ENCODE measurements around the gene MRPL44.

The MRPL44 gene

GRCh38 chr2:223957092-223957851 is at the start of gene MRPL44:
TSS of gene MRPL44 (plus strand) at chr2:223957463. CDS start at chr2:223957473, 10 bp downstream.
- FAIRE-seq: peak; percentile 98

GRCh38 chr2:223908304-223908998 is 48.8 kb upstream of the MRPL44 start:
- no peak for FAIRE-seq

DNA sequence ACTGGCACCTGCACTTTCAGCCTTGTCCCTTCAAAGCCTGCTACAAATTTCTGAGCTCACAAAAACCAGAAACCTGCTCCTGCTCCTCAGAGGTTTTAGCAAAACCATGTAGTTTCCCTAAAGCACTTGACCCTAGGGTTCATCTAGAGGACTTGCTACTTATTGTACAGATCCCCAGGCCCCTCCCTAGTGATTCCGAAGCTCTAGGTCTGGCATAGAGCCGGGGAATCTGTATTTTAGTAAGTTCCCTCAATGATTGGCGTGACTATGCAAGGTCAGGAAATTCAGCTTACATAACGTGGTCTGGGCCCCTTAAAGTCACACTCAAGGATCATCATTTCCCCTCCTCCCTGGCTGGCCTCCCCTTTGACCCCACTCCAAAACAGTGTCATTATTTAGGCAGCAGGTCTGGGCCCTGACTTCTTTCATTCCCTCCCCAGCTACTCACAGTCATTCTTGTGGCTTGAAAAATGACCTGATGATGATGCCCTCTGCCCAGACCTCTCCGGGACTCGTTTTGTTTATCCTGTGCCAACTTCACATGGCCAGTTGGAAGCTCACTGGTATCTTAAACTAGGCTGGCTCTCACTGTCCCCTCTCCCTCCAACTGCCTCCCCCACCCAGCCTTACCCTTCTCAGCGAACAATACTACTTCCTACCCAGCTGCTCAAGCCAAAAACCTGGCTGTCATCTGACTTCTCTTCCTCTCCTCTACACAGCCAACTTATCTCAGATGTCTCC is 48.1 kb upstream of the MRPL44 start:
- FAIRE-seq: no peak

GRCh38 chr2:223914324-223914723 is 42.9 kb upstream of the MRPL44 start:
- no peak for FAIRE-seq

- no peak for FAIRE-seq
Measured at GRCh38 chr2:223915071-223915470, 42.2 kb upstream of the MRPL44 start.

GRCh38 chr2:223916181-223916920 is 40.9 kb upstream of the MRPL44 start:
- FAIRE-seq: no peak

DNA sequence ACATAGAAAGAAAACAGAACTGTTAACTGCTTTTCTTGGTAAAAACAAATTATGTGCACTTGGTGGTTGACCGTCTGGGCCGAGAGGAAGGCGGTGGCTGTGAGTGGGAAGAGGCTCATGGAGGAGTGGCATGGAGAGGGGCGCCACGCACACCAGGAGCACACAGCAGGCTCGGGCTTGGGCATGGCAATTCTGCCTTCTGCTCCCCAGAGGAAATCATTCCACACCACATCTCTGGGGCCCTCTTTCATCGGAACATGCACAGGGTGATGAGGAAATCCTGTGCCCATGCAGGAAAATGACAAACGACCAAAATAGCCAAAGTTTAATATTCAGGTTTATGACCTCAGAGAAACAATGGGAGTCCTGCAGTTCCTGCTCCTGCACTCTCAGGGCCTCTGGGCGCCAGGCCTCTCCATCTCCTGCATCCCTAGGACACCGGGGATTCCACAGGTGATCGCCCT is 38.6 kb upstream of the MRPL44 start:
- FAIRE-seq: no peak

GRCh38 chr2:223920109-223920508 is 37.2 kb upstream of the MRPL44 start:
- FAIRE-seq: no peak

GRCh38 chr2:223921204-223921603 is 36.1 kb upstream of the MRPL44 start:
- FAIRE-seq: no peak

DNA sequence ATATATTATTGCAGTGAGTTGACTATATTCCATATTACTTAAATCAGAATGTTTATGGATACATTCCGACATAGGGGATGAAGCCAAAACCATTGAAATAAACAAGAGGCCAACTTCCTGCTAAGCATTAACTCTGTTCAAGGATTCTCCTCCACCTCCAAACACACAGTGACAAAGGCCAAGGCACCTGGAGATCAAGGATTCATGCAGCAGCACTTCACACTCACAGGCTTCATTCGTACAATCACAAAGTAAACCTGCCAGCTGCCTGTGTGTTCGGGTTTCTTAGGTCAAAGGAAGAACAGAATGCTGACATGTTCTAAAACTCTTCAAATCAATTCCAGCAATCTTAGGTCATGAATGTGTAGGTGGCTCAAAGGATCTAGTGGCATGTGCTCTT is 35.0 kb upstream of the MRPL44 start:
- no peak for FAIRE-seq

DNA sequence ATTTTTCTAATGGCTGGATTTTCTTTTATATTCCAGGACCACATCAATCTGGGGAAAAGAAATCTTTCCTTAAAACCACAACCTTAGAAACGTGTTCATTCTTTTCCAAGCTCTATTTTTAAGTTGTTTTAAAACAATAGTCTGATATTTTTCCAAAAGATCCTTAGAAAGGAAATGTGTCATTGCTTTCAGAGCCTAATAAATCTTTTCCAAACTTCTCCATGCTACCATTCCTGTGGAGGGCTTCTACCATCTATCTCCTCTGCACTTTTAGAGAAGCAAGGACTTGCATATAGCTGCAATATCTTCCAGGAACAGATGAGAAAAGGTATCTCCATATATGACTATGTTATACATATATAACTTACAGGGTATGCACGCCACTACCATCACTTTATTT is 33.3 kb upstream of the MRPL44 start:
- no peak for FAIRE-seq

DNA sequence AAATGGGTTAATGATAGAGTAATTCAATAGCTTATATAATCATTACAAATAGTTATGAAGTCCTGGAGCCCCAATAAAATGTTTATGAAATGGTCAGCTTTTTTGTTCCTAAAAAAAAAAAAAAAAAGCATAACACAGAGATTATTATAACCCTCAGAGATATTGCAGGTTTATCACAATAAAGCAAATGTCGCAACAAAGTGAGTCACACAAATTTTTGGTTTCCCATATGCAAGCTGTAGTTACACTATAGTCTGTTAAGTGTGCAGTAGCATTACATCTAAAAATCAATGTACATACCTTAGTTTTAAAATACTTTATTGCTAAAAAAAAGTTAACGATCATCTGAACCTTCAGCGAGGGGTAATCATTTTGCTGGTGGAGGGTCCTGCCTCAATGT is 32.2 kb upstream of the MRPL44 start:
- FAIRE-seq: no peak

- FAIRE-seq: no peak
Measured at GRCh38 chr2:223928113-223929006, 28.9 kb upstream of the MRPL44 start.

DNA sequence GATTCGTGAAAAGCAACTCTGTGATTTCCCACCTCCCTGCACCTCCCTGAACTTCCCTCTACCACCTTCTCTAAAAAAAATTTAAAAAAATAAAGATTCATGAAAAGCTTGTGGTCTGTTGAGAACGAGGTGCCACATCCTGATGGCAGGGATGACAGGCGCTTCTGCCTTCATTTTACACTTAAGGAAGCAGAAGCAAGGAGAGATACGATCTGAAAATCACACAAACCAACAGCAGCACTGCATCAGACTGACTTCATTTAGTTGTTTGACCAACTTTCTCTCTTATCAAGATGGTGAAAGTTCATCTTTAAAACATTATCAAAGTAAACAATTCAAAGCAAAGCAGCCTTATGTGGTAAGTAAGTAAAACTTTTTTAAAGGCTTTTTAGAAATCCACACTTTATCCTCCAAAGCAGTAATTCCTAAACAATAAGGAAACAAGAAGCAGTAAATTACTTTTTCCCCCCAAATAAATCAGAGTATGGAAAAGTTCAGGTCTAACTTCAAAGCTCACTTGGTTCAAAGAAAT is 27.6 kb upstream of the MRPL44 start:
- no peak for FAIRE-seq

GRCh38 chr2:223930103-223930976 is 26.9 kb upstream of the MRPL44 start:
- no peak for FAIRE-seq

- FAIRE-seq: no peak
Measured at GRCh38 chr2:223932816-223933800, 24.2 kb upstream of the MRPL44 start.

- no peak for FAIRE-seq
Measured at GRCh38 chr2:223934870-223935269, 22.4 kb upstream of the MRPL44 start.

- no peak for FAIRE-seq
Measured at GRCh38 chr2:223935459-223936125, 21.7 kb upstream of the MRPL44 start.

All from G401.6 (cell line).